Neural crest cell (in vitro differentiated cells): ENCODE results near the gene LIPC. TPM values are rescaled to one million over a fixed set of nuclear protein-coding genes. Genes with fewer than 3 reads are reported as not detected.

Experiments used
- DNase-seq: peaks from one replicate; pipeline ENCODE4 v3.0.0; 2021; ENCODE audit warnings: low read depth, mixed read lengths, low spot score
- H3K27ac Mint-ChIP-seq: one replicate; pipeline ENCODE4 v1.8.0; 2021; ENCODE audit warnings: mild to moderate bottlenecking, mixed read lengths; ENCODE audit not compliant: unreplicated experiment
- H3K27me3 Mint-ChIP-seq: 2 replicates; pipeline ENCODE4 v1.8.0; 2021; ENCODE audit warnings: low read depth, mild to moderate bottlenecking, mixed read lengths
- H3K36me3 Mint-ChIP-seq: 2 replicates; pipeline ENCODE4 v1.8.0; 2021; ENCODE audit warnings: low read depth, mild to moderate bottlenecking, mixed read lengths
- H3K4me1 Mint-ChIP-seq: 2 replicates; pipeline ENCODE4 v1.8.0; 2021; ENCODE audit warnings: mixed read lengths
- H3K4me3 Mint-ChIP-seq: one replicate; pipeline ENCODE4 v1.8.0; 2021; ENCODE audit warnings: mild to moderate bottlenecking, mixed read lengths
- H3K9me3 Mint-ChIP-seq: 2 replicates; pipeline ENCODE4 v1.8.0; 2021; ENCODE audit warnings: mixed read lengths
- total RNA-seq: library from RNA; stranded (reverse); gene quantifications from 2 replicates; pipeline ENCODE4 v1.2.1, GENCODE V29; 2021
- TF ChIP-seq, protein P1 (sequence below): fragments of 200-600 bp; sonication (generic); conservative IDR thresholded peaks from 2 replicates; pipeline ENCODE4 v1.5.0; 2021; ENCODE audit warnings: antibody characterized with exemption, mild to moderate bottlenecking

Gene LIPC
- total RNA-seq, 1 donor from 2014 or later: not detected

GRCh38 chr15:58541410-58542087, 109.8 kb downstream of the LIPC start:
- Mint-ChIP-seq H3K4me3 (no peak overlapping the region), H3K4me1 (peaks cover 5% of the 10 kb centered on the region), H3K27ac (no peak overlapping the region), H3K27me3 (no peaks in the 10 kb centered on the region), H3K9me3 (no peaks in the 10 kb centered on the region), H3K36me3 (no peaks in the 10 kb centered on the region)
- TF ChIP-seq, protein P1, sequence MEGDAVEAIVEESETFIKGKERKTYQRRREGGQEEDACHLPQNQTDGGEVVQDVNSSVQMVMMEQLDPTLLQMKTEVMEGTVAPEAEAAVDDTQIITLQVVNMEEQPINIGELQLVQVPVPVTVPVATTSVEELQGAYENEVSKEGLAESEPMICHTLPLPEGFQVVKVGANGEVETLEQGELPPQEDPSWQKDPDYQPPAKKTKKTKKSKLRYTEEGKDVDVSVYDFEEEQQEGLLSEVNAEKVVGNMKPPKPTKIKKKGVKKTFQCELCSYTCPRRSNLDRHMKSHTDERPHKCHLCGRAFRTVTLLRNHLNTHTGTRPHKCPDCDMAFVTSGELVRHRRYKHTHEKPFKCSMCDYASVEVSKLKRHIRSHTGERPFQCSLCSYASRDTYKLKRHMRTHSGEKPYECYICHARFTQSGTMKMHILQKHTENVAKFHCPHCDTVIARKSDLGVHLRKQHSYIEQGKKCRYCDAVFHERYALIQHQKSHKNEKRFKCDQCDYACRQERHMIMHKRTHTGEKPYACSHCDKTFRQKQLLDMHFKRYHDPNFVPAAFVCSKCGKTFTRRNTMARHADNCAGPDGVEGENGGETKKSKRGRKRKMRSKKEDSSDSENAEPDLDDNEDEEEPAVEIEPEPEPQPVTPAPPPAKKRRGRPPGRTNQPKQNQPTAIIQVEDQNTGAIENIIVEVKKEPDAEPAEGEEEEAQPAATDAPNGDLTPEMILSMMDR: no peak
- no peak for DNase-seq

DNA sequence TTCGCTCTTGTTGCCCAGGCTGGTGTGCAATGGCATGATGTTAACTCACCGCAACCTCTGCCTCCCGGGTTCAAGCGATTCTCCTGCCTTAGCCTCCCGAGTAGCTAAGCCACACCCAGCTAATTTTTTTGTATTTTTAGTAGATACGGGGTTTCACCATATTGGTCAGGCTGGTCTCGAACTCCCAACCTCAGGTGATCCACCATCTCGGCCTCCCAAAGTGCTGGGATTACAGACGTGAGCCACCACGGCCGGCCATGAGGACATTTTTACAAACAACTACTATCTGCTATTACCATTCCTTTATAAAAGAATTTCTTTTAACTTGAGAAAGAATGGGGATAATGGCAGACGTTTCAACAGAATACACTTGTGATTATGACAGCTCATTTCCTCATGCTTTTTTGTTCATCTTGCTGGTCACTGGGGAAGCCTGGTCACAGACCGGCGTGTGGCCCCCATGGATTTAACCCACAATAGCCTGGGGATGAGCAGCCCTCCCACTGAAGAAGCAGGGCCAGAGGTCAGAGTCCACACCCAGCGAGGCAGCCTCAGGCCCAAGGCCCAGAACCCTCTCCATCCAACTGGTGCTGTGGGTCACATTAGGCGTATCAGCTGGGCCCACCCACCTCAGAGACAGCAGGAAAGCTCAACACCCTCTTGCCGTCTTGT, 112.0 kb downstream of the LIPC start:
- H3K4me3 Mint-ChIP-seq: no peak overlapping the region
- no peak overlapping the region for H3K27ac Mint-ChIP-seq
- DNase-seq: no peak
- no peaks in the 10 kb centered on the region for H3K9me3 Mint-ChIP-seq
- TF ChIP-seq, protein P1: no peak
- no peaks in the 10 kb centered on the region for H3K36me3 Mint-ChIP-seq
- no peaks in the 10 kb centered on the region for H3K27me3 Mint-ChIP-seq
- H3K4me1 Mint-ChIP-seq: no peaks in the 10 kb centered on the region

GRCh38 chr15:58544756-58545155, 113.0 kb downstream of the LIPC start:
- no peaks in the 10 kb centered on the region for H3K36me3 Mint-ChIP-seq
- H3K4me3 Mint-ChIP-seq: no peak overlapping the region
- DNase-seq: no peak
- no peaks in the 10 kb centered on the region for H3K9me3 Mint-ChIP-seq
- no peaks in the 10 kb centered on the region for H3K27me3 Mint-ChIP-seq
- TF ChIP-seq, protein P1: no peak
- H3K27ac Mint-ChIP-seq: peak overlapping the region; percentile 39
- no peaks in the 10 kb centered on the region for H3K4me1 Mint-ChIP-seq

DNA sequence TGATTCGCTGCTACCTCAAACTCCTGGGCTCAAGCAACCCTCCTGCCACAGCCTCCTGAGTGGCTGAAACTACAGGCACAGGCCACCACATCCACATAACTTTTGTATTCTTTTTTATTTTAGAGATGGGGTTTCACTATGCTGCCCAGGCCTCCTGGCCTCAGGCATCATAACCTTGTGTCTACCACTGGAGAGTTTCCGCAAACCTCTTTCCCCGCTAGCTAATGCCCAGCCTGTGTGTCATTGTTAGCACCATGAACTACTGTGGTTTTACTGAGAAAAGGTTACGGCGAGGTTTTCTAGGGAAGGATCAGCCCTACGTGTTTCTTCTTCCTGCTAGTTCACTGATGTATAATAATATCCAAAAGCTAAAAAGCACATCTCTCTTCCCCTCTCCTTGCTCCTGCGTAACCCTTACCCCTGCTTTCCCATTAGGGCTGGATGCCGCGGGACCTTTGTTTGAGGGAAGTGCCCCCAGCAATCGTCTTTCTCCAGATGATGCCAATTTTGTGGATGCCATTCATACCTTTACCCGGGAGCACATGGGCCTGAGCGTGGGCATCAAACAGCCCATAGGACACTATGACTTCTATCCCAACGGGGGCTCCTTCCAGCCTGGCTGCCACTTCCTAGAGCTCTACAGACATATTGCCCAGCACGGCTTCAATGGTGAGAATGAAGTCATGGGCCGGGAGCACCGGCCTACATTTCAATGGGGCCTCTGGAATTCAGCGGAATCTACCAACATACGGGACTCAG, 113.7 kb downstream of the LIPC start:
- Mint-ChIP-seq H3K27ac (no peak overlapping the region), H3K4me1 (no peaks in the 10 kb centered on the region), H3K4me3 (no peak overlapping the region), H3K36me3 (no peaks in the 10 kb centered on the region), H3K9me3 (no peaks in the 10 kb centered on the region), H3K27me3 (no peaks in the 10 kb centered on the region)
- TF ChIP-seq, protein P1: no peak
- no peak for DNase-seq

GRCh38 chr15:58546066-58546591, 114.3 kb downstream of the LIPC start:
- TF ChIP-seq, protein P1: no peak
- H3K27ac Mint-ChIP-seq: no peak overlapping the region
- H3K9me3 Mint-ChIP-seq: no peaks in the 10 kb centered on the region
- no peaks in the 10 kb centered on the region for H3K27me3 Mint-ChIP-seq
- H3K4me1 Mint-ChIP-seq: peaks cover 1% of the 10 kb centered on the region
- no peak for DNase-seq
- no peak overlapping the region for H3K4me3 Mint-ChIP-seq
- H3K36me3 Mint-ChIP-seq: no peaks in the 10 kb centered on the region
